GM13977 (cell line): ENCODE results near the gene HNRNPC.
A peak's percentile ranks its signal among the peaks of the same experiment; 100 is the strongest.

Source experiments
- DNase-seq: peaks from one replicate; pipeline ENCODE4 v3.0.0; 2012; ENCODE audit warnings: low spot score
- CTCF ChIP-seq: IDR thresholded peaks from 2 replicates; pipeline ENCODE4 v1.5.1; 2012; ENCODE audit warnings: mild to moderate bottlenecking, control low read depth; ENCODE audit not compliant: insufficient read depth; ENCODE audit errors: extremely low read depth, missing control alignments
- in situ Hi-C: fragments of 300-500 bp; cut with MboI; formaldehyde crosslinking; loops from one replicate; pipeline ENCODE4 v1.12.0; 2022; ENCODE audit warnings: low sequenced_read_pairs, low pct_unique_long_range_greater_than_20kb, mixed read lengths, inconsistent platforms; ENCODE audit not compliant: unreplicated experiment

HNRNPC gene

GRCh38 chr14:21191809-21192446 lies 77.3 kb downstream of the HNRNPC start:
- in situ Hi-C loops = no loop called here
- DNase-seq = peak; percentile 64
- no peak for TF ChIP-seq CTCF

DNA sequence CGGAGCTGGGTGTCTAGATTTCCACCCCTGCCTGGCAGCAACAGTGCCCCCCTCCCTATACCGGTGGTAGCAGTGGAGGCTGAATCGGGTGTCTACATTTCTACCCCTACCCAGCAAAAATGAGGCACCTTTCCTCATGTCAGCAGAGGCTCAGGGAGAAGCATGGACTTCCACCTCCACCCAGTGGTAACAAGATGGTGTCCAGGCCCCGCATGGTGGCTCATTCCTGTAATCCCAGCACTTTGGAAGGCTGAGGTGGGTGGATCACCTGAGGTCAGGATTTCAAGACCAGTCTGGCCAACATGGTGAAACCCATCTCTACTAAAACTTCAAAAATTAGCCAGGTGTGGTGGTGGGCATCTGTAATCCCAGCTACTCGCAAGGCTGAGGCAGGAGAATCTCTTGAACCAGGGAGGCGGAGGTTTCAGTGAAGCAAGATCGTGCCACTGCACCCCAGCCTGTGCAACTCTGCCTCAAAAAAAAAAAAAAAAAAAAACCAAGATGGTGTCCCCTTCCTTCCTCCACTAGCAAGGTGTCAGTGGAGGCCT lies 77.9 kb downstream of the HNRNPC start:
- in situ Hi-C loops = no loop called here
- no peak for DNase-seq
- no peak for TF ChIP-seq CTCF

- DNase-seq = no peak
- in situ Hi-C loops = no loop called here
- TF ChIP-seq CTCF = no peak
These were observed 83.8 kb downstream of the HNRNPC start for GRCh38 chr14:21185491-21185890.

DNA sequence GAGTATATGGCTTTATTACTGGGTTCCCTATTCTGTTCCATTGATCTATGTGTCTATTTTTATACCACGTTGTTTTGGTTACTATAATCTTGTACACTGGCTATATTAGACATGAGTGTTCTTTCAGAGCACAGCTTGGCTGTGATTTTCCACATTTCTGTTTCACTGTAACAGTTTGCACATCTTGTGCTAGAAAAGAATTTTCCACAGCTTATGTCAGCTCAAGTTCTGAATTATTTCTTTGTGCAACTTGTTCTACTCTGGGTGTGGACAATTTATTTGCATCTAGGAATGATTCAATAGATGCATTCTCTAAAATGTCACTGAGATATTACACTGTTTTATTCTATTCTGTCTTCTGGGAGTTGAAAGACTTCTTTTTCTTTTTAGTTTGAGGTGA lies 85.0 kb downstream of the HNRNPC start:
- TF ChIP-seq CTCF = no peak
- no peak for DNase-seq
- in situ Hi-C loops = no loop called here

DNA sequence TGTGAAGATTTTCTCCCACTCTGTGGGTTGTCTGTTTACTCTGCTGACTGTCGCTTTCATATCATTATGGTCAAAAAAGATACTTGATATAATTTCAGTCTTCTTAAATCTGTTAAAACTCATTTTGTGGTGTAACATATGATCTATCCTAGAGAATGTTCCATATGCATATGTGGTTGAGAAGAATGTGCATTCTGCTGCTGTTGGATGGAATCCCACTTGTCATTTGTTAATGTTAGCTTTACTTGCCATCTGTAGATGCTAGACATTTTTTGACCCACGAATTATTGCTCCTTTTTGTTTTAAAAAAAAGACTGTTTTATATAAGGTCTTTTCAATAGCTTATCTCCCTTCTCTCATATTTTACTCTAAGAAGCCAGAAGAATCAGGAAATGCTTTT lies 87.1 kb downstream of the HNRNPC start:
- in situ Hi-C loops = no loop called here
- DNase-seq = no peak
- TF ChIP-seq CTCF = no peak

- in situ Hi-C loops = no loop called here
- TF ChIP-seq CTCF = no peak
- no peak for DNase-seq
These were observed 98.1 kb downstream of the HNRNPC start for GRCh38 chr14:21171128-21171527.

GRCh38 chr14:21169573-21169972 lies 99.7 kb downstream of the HNRNPC start:
- DNase-seq = no peak
- TF ChIP-seq CTCF = no peak
- in situ Hi-C loops = no loop called here
